WTC11 (cell line): Measurements from ENCODE around the gene RBM7. TPM values are rescaled to one million over a fixed set of nuclear protein-coding genes. Genes with fewer than 3 reads are reported as not detected.

Source experiments
- ATAC-seq: fragments of 200-7000 bp; cut with Tn5 transposase; 2 replicates; pipeline ENCODE4 v1.10.0; 2021; ENCODE audit warnings: mild to moderate bottlenecking, moderate library complexity
- CTCF ChIA-PET: fragments of 300-600 bp; sonication (Branson Sonifier 250); formaldehyde crosslinking; loops from one replicate; lab custom pipeline; 2021; ENCODE audit warnings: antibody characterized with exemption; lab: Charles Lee
- POLR2A ChIA-PET: fragments of 350-600 bp; sonication (Branson Sonifier 250); formaldehyde crosslinking; loops from one replicate; lab custom pipeline; 2021; ENCODE audit warnings: antibody characterized with exemption; lab: Charles Lee
- DNase-seq: peaks from one replicate; pipeline ENCODE4 v3.0.0; 2021; ENCODE audit warnings: low spot score
- H3K27ac Mint-ChIP-seq: 2 replicates; pipeline ENCODE4 v1.8.0; 2021; ENCODE audit warnings: mixed read lengths
- H3K27me3 Mint-ChIP-seq: 2 replicates; pipeline ENCODE4 v1.8.0; 2021; ENCODE audit warnings: low read depth, mild to moderate bottlenecking, moderate library complexity, mixed read lengths
- H3K36me3 Mint-ChIP-seq: 2 replicates; pipeline ENCODE4 v1.8.0; 2021; ENCODE audit warnings: mixed read lengths
- H3K4me1 Mint-ChIP-seq: 2 replicates; pipeline ENCODE4 v1.8.0; 2022; ENCODE audit warnings: mixed read lengths
- H3K4me3 Mint-ChIP-seq: 2 replicates; pipeline ENCODE4 v1.8.0; 2021; ENCODE audit warnings: mild to moderate bottlenecking, moderate library complexity, mixed read lengths
- H3K9me3 Mint-ChIP-seq: 2 replicates; pipeline ENCODE4 v1.8.0; 2021; ENCODE audit warnings: mixed read lengths
- AFF4 ChIP-seq: sonication (generic); formaldehyde crosslinking; IDR thresholded peaks from 2 replicates; pipeline ENCODE4 v1.8.1; 2023; ENCODE audit warnings: mild to moderate bottlenecking, missing genetic modification reagents, borderline replicate concordance
- AR ChIP-seq: fragments of 250-450 bp; sonication (Bioruptor Pico); IDR thresholded peaks from 2 replicates; pipeline ENCODE4 v1.9.0; 2021; ENCODE audit warnings: mild to moderate bottlenecking
- ATF2 ChIP-seq: sonication (generic); formaldehyde crosslinking; IDR thresholded peaks from 2 replicates; pipeline ENCODE4 v1.8.1; 2022; ENCODE audit warnings: low read depth, missing genetic modification reagents, borderline replicate concordance
- ELF4 ChIP-seq: sonication (generic); formaldehyde crosslinking; IDR thresholded peaks from 2 replicates; pipeline ENCODE4 v1.8.1; 2022; ENCODE audit warnings: low read depth, mild to moderate bottlenecking, moderate library complexity, missing genetic modification reagents
- ERG ChIP-seq: fragments of 250-450 bp; sonication (Bioruptor Pico); IDR thresholded peaks from 2 replicates; pipeline ENCODE4 v1.8.0; 2021; ENCODE audit warnings: mild to moderate bottlenecking
- FOXK1 ChIP-seq: sonication (generic); formaldehyde crosslinking; IDR thresholded peaks from 2 replicates; pipeline ENCODE4 v1.8.0; 2022; ENCODE audit warnings: mild to moderate bottlenecking, moderate library complexity, missing genetic modification reagents
- GTF2I ChIP-seq: fragments of 250-450 bp; sonication (Bioruptor Pico); conservative IDR thresholded peaks from 2 replicates; pipeline ENCODE4 v1.4.0; 2021; ENCODE audit warnings: mild to moderate bottlenecking
- HMGA2 ChIP-seq: fragments of 250-450 bp; sonication (Bioruptor Pico); IDR thresholded peaks from 2 replicates; pipeline ENCODE4 v1.4.0; 2021; ENCODE audit warnings: mild to moderate bottlenecking, moderate library complexity
- HMGXB4 ChIP-seq: sonication (generic); formaldehyde crosslinking; IDR thresholded peaks from 2 replicates; pipeline ENCODE4 v1.8.1; 2023; ENCODE audit warnings: mild to moderate bottlenecking, moderate library complexity, missing genetic modification reagents
- IRF2 ChIP-seq: sonication (generic); formaldehyde crosslinking; IDR thresholded peaks from 2 replicates; pipeline ENCODE4 v1.8.0; 2022; ENCODE audit warnings: low read depth, missing genetic modification reagents, borderline replicate concordance
- NR2C2 ChIP-seq: sonication (generic); formaldehyde crosslinking; IDR thresholded peaks from 2 replicates; pipeline ENCODE4 v1.8.0; 2022; ENCODE audit warnings: mild to moderate bottlenecking, missing genetic modification reagents
- TEAD4 ChIP-seq: sonication (generic); formaldehyde crosslinking; IDR thresholded peaks from 2 replicates; pipeline ENCODE4 v1.8.0; 2022; ENCODE audit warnings: mild to moderate bottlenecking, missing genetic modification reagents
- USF2 ChIP-seq: sonication (generic); formaldehyde crosslinking; IDR thresholded peaks from 2 replicates; pipeline ENCODE4 v1.8.1; 2023; ENCODE audit warnings: mild to moderate bottlenecking, missing genetic modification reagents, moderate library complexity
- ZNF263 ChIP-seq: sonication (generic); formaldehyde crosslinking; IDR thresholded peaks from 2 replicates; pipeline ENCODE4 v1.8.1; 2022; ENCODE audit warnings: low read depth, mild to moderate bottlenecking, moderate library complexity, missing genetic modification reagents
- ZNF317 ChIP-seq: sonication (generic); formaldehyde crosslinking; IDR thresholded peaks from 2 replicates; pipeline ENCODE4 v1.8.1; 2023; ENCODE audit warnings: low read depth, mild to moderate bottlenecking, moderate library complexity, missing genetic modification reagents, borderline replicate concordance
- ZNF416 ChIP-seq: fragments of 250-450 bp; sonication (Bioruptor Pico); IDR thresholded peaks from 2 replicates; pipeline ENCODE4 v1.9.0; 2021; ENCODE audit warnings: mild to moderate bottlenecking, inconsistent platforms
- ZNF425 ChIP-seq: fragments of 250-450 bp; sonication (Bioruptor Pico); conservative IDR thresholded peaks from 2 replicates; pipeline ENCODE4 v1.9.0; 2021; ENCODE audit warnings: mild to moderate bottlenecking
- ZNF512 ChIP-seq: sonication (generic); formaldehyde crosslinking; IDR thresholded peaks from 2 replicates; pipeline ENCODE4 v1.8.1; 2022; ENCODE audit warnings: missing genetic modification reagents, borderline replicate concordance
- total RNA-seq: library from RNA; stranded (reverse); gene quantifications from 3 replicates; pipeline ENCODE4 v1.2.3, GENCODE V29; 2021

Gene RBM7
- total RNA-seq, 1 experiment from 2014 or later = 38.1 TPM

- ChIA-PET POLR2A (no interaction called here), CTCF (no interaction called here)
- ATAC-seq = peak; percentile 78
- peak overlapping the region; percentile 34; the same call in 1 of the 2 replicates for H3K27ac Mint-ChIP-seq
- H3K36me3 Mint-ChIP-seq = peaks cover 24% of the 10 kb centered on the region
- peaks cover 9% of the 10 kb centered on the region for H3K4me1 Mint-ChIP-seq
- no peak for DNase-seq
- no peak overlapping the region for H3K4me3 Mint-ChIP-seq
- H3K27me3 Mint-ChIP-seq = no peaks in the 10 kb centered on the region
- H3K9me3 Mint-ChIP-seq = peaks cover 6% of the 10 kb centered on the region; the same call in 1 of the 2 replicates
- TF ChIP-seq GTF2I (CRISPR knock-in tag) (no peak), ZNF416 (CRISPR knock-in tag) (no peak), HMGXB4 (CRISPR knock-in tag) (no peak), AR (CRISPR knock-in tag) (no peak), NR2C2 (no peak), AFF4 (no peak), FOXK1 (no peak), ZNF263 (CRISPR knock-in tag) (no peak), ELF4 (CRISPR knock-in tag) (no peak), ERG (no peak), ZNF425 (CRISPR knock-in tag) (no peak), USF2 (CRISPR knock-in tag) (no peak), TEAD4 (CRISPR knock-in tag) (no peak), HMGA2 (CRISPR knock-in tag) (no peak), ATF2 (no peak), ZNF512 (no peak), ZNF317 (no peak), IRF2 (CRISPR knock-in tag) (no peak)
Observed at GRCh38 chr11:114413958-114414357, 13.5 kb downstream of the RBM7 start.
